MCF 10A (cell line): ENCODE measurements around the gene HSD17B12. TPM values are rescaled to one million over a fixed set of nuclear protein-coding genes. Genes with fewer than 3 reads are reported as not detected.
"Not testable (repeated sequence)": the region's sequence is repeated elsewhere in the genome, so short reads cannot be mapped to it uniquely, and the experiment has no call there.

Source experiments
- BruUV-seq: library from RNA; stranded (reverse); fragments of 400-500 nt; replicated peaks from 2 replicates; lab custom pipeline; 2021; lab: Mats Ljungman, UMichigan
- CTCF ChIA-PET: fragments of 300-600 bp; sonication (Branson Sonifier 250); formaldehyde crosslinking; extraction: SDS; loops from one replicate; lab custom pipeline; 2021; ENCODE audit warnings: antibody characterized with exemption, inconsistent platforms; lab: Yijun Ruan, JAX
- POLR2A ChIA-PET: fragments of 300-600, 350-650 bp; sonication (Branson Sonifier 250); formaldehyde crosslinking; extraction: SDS; loops from one replicate; lab custom pipeline; 2020; ENCODE audit warnings: antibody characterized with exemption, inconsistent platforms; lab: Yijun Ruan, JAX
- DNase-seq: peaks from one replicate; pipeline ENCODE4 v3.0.0-alpha.2; 2018; ENCODE audit not compliant: unreplicated experiment
- H3K27ac Mint-ChIP-seq: one replicate; pipeline ENCODE4 v1.8.0; 2022; ENCODE audit warnings: mild to moderate bottlenecking, low read depth, mixed read lengths; ENCODE audit not compliant: unreplicated experiment
- H3K27me3 Mint-ChIP-seq: one replicate; pipeline ENCODE4 v1.8.0; 2022; ENCODE audit warnings: mixed read lengths; ENCODE audit not compliant: insufficient read depth, unreplicated experiment
- H3K36me3 Mint-ChIP-seq: one replicate; pipeline ENCODE4 v1.8.0; 2022; ENCODE audit warnings: mild to moderate bottlenecking, moderate library complexity, mixed read lengths; ENCODE audit not compliant: insufficient read depth, unreplicated experiment
- H3K4me1 Mint-ChIP-seq: one replicate; pipeline ENCODE4 v1.8.0; 2022; ENCODE audit warnings: mixed read lengths; ENCODE audit not compliant: insufficient read depth, unreplicated experiment
- H3K4me3 Mint-ChIP-seq: one replicate; pipeline ENCODE4 v1.8.0; 2022; ENCODE audit warnings: mild to moderate bottlenecking, moderate library complexity, mixed read lengths; ENCODE audit not compliant: unreplicated experiment
- H3K9me3 Mint-ChIP-seq: one replicate; pipeline ENCODE4 v1.8.0; 2022; ENCODE audit warnings: mixed read lengths; ENCODE audit not compliant: unreplicated experiment
- intact Hi-C: fragments of 100-400 bp; cut with micrococcal nuclease; formaldehyde crosslinking; loops from 2 replicates; pipeline ENCODE4 v1.14.1; 2022
- total RNA-seq: library from RNA; stranded (reverse); gene quantifications from 2 replicates; pipeline ENCODE4 v1.2.3, GENCODE V29; 2022
- TF ChIP-seq, protein P1 (sequence below): fragments of 200-600 bp; IDR thresholded peaks from one replicate; pipeline ENCODE4 v1.8.0; 2022; ENCODE audit warnings: antibody characterized with exemption, mild to moderate bottlenecking; ENCODE audit not compliant: unreplicated experiment

The HSD17B12 gene
- total RNA-seq, 1 experiment from 2014 or later = 117 TPM

GRCh38 chr11:43756575-43756974 is 76.0 kb downstream of the HSD17B12 start:
- H3K9me3 Mint-ChIP-seq = no peaks in the 10 kb centered on the region
- no peaks in the 10 kb centered on the region for H3K27me3 Mint-ChIP-seq
- no peak overlapping the region for H3K4me3 Mint-ChIP-seq
- CTCF ChIA-PET = interaction anchor here (1.4 kb wide), 1 partner anchor 95 kb away, joined by 7 read pairs; no protein-coding TSS in a partner anchor
- no peaks in the 10 kb centered on the region for H3K4me1 Mint-ChIP-seq
- TF ChIP-seq, protein P1, sequence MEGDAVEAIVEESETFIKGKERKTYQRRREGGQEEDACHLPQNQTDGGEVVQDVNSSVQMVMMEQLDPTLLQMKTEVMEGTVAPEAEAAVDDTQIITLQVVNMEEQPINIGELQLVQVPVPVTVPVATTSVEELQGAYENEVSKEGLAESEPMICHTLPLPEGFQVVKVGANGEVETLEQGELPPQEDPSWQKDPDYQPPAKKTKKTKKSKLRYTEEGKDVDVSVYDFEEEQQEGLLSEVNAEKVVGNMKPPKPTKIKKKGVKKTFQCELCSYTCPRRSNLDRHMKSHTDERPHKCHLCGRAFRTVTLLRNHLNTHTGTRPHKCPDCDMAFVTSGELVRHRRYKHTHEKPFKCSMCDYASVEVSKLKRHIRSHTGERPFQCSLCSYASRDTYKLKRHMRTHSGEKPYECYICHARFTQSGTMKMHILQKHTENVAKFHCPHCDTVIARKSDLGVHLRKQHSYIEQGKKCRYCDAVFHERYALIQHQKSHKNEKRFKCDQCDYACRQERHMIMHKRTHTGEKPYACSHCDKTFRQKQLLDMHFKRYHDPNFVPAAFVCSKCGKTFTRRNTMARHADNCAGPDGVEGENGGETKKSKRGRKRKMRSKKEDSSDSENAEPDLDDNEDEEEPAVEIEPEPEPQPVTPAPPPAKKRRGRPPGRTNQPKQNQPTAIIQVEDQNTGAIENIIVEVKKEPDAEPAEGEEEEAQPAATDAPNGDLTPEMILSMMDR = no peak
- POLR2A ChIA-PET = no interaction called here
- H3K27ac Mint-ChIP-seq = no peak overlapping the region
- peaks cover 54% of the 10 kb centered on the region for H3K36me3 Mint-ChIP-seq
- no TSS peak for BruUV-seq
- intact Hi-C loops = no loop called here
- no peak for DNase-seq

GRCh38 chr11:43758927-43759326 is 78.4 kb downstream of the HSD17B12 start:
- Mint-ChIP-seq H3K4me1 (no peaks in the 10 kb centered on the region), H3K9me3 (no peaks in the 10 kb centered on the region), H3K36me3 (peaks cover 45% of the 10 kb centered on the region), H3K27me3 (no peaks in the 10 kb centered on the region), H3K27ac (no peak overlapping the region), H3K4me3 (no peak overlapping the region)
- BruUV-seq = no TSS peak
- no peak for DNase-seq
- ChIA-PET CTCF (no interaction called here), POLR2A (no interaction called here)
- intact Hi-C loops = no loop called here
- TF ChIP-seq, protein P1 = no peak

DNA sequence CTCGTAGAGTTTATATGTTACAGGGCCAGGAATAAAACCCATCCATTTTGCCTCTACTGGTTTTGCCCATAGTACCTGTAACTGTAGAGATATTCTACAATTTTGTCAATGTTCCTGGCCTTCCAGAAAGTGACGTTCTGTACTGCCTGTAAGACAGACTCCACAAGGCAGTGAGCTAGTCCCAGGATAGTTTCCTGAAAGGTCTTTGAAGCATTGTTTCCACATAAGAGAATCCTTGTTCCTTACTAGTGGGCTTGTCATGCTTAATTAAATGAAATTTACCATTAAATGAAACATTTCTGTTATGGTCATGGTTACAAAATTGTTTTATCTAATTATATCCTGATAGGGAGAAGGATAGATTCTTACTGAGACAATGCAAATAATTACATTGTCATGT is 80.4 kb downstream of the HSD17B12 start:
- TF ChIP-seq, protein P1 = no peak
- ChIA-PET POLR2A (no interaction called here), CTCF (no interaction called here)
- intact Hi-C loops = no loop called here
- Mint-ChIP-seq H3K27ac (no peak overlapping the region), H3K36me3 (peaks cover 50% of the 10 kb centered on the region), H3K9me3 (peaks cover 13% of the 10 kb centered on the region), H3K27me3 (no peaks in the 10 kb centered on the region), H3K4me1 (no peaks in the 10 kb centered on the region), H3K4me3 (no peak overlapping the region)
- BruUV-seq = no TSS peak
- DNase-seq = no peak

- peaks cover 18% of the 10 kb centered on the region for H3K36me3 Mint-ChIP-seq
- ChIA-PET CTCF (no interaction called here), POLR2A (interaction anchor here (0.7 kb wide), 1 partner anchor 9 kb away, joined by 4 read pairs; no protein-coding TSS in a partner anchor)
- H3K4me1 Mint-ChIP-seq = no peaks in the 10 kb centered on the region
- BruUV-seq = no TSS peak
- no peak overlapping the region for H3K4me3 Mint-ChIP-seq
- TF ChIP-seq, protein P1 = no peak
- intact Hi-C loops = no loop called here
- no peak overlapping the region for H3K27ac Mint-ChIP-seq
- H3K27me3 Mint-ChIP-seq = no peaks in the 10 kb centered on the region
- H3K9me3 Mint-ChIP-seq = peaks cover 20% of the 10 kb centered on the region
- no peak for DNase-seq
Measured at GRCh38 chr11:43765194-43765593, 84.7 kb downstream of the HSD17B12 start.

DNA sequence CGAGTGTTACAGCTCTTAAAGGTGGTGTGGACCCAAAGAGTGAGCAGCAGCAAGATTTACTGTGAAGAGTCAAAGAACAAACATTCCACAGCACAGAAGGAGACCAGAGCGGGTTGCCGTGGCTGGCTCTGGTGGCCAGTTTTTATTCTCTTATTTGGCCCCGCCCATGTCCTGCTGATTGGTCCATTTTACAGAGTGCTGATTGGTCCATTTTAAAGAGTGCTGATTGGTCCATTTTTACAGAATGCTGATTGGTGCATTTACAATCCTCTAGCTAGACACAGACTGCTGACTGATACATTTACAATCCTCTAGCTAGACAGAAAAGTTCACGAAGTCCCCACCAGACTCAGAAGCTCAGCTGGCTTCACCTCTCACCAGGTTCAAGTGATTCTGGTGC is 88.1 kb downstream of the HSD17B12 start:
- H3K27me3 Mint-ChIP-seq, H3K4me1 Mint-ChIP-seq, intact Hi-C loops, H3K4me3 Mint-ChIP-seq, POLR2A ChIA-PET, H3K27ac Mint-ChIP-seq, DNase-seq, BruUV-seq: not testable (repeated sequence)
- peaks cover 22% of the 10 kb centered on the region for H3K36me3 Mint-ChIP-seq
- H3K9me3 Mint-ChIP-seq = peaks cover 20% of the 10 kb centered on the region
- CTCF ChIA-PET = interaction anchor here (1.5 kb wide), 1 partner anchor 13 kb away, joined by 5 read pairs; no protein-coding TSS in a partner anchor
